Activated naive CD4-positive, alpha-beta T cell treated with anti-CD3 and anti-CD28 coated beads for 36 hours (primary cell): ENCODE data around the gene SNX25. TPM values are rescaled to one million over a fixed set of nuclear protein-coding genes. Genes with fewer than 3 reads are reported as not detected.

Source experiments
- CTCF ChIA-PET: fragments of 350-600 bp; sonication (Branson Sonifier 250); formaldehyde crosslinking; loops from one replicate; lab custom pipeline; 2021; ENCODE audit warnings: antibody characterized with exemption; lab: Charles Lee
- DNase-seq: peaks from one replicate; pipeline ENCODE4 v3.0.0-alpha.2; 2020
- H3K27ac Mint-ChIP-seq: one replicate; pipeline ENCODE4 v1.8.0; 2021; ENCODE audit warnings: mild to moderate bottlenecking, mixed read lengths
- H3K27me3 Mint-ChIP-seq: one replicate; pipeline ENCODE4 v1.8.0; 2021; ENCODE audit warnings: low read depth, mixed read lengths
- H3K36me3 Mint-ChIP-seq: one replicate; pipeline ENCODE4 v1.8.0; 2021; ENCODE audit warnings: low read depth, mixed read lengths
- H3K4me1 Mint-ChIP-seq: one replicate; pipeline ENCODE4 v1.8.0; 2021; ENCODE audit warnings: low read depth, mixed read lengths
- H3K4me3 Mint-ChIP-seq: one replicate; pipeline ENCODE4 v1.8.0; 2021; ENCODE audit warnings: mild to moderate bottlenecking, moderate library complexity, mixed read lengths
- H3K9me3 Mint-ChIP-seq: one replicate; pipeline ENCODE4 v1.8.0; 2021; ENCODE audit warnings: mixed read lengths
- intact Hi-C: fragments of 100-400 bp; cut with micrococcal nuclease; formaldehyde crosslinking; loops from one replicate; pipeline ENCODE4 v1.15.1; 2023
- total RNA-seq, 2 experiments: library from RNA; stranded (reverse); gene quantifications; one replicate each; pipeline ENCODE4 v1.2.3, GENCODE V29; 2021

The SNX25 gene
- total RNA-seq, 2 experiments from 2014 or later: 11.0 to 14.6 TPM

- Mint-ChIP-seq H3K27ac (no peak overlapping the region), H3K4me3 (no peak overlapping the region), H3K9me3 (no peaks in the 10 kb centered on the region), H3K4me1 (peaks cover 11% of the 10 kb centered on the region), H3K27me3 (no peaks in the 10 kb centered on the region), H3K36me3 (peaks cover 8% of the 10 kb centered on the region)
- CTCF ChIA-PET: no interaction called here
- DNase-seq: no peak
- intact Hi-C loops: no loop called here
Measured at GRCh38 chr4:185221912-185222311, 12.5 kb downstream of the SNX25 start.

GRCh38 chr4:185222598-185222997 lies 13.2 kb downstream of the SNX25 start:
- peaks cover 8% of the 10 kb centered on the region for H3K36me3 Mint-ChIP-seq
- DNase-seq: no peak
- H3K4me1 Mint-ChIP-seq: peaks cover 7% of the 10 kb centered on the region
- H3K27ac Mint-ChIP-seq: no peak overlapping the region
- intact Hi-C loops: no loop called here
- no peaks in the 10 kb centered on the region for H3K9me3 Mint-ChIP-seq
- no peak overlapping the region for H3K4me3 Mint-ChIP-seq
- CTCF ChIA-PET: no interaction called here
- H3K27me3 Mint-ChIP-seq: no peaks in the 10 kb centered on the region

- Mint-ChIP-seq H3K9me3 (no peaks in the 10 kb centered on the region), H3K27ac (no peak overlapping the region), H3K4me1 (peaks cover 3% of the 10 kb centered on the region), H3K27me3 (no peaks in the 10 kb centered on the region), H3K4me3 (no peak overlapping the region), H3K36me3 (peaks cover 8% of the 10 kb centered on the region)
- intact Hi-C loops: no loop called here
- CTCF ChIA-PET: no interaction called here
- DNase-seq: no peak
Measured at GRCh38 chr4:185224597-185224996, 15.2 kb downstream of the SNX25 start.

GRCh38 chr4:185225940-185226339 lies 16.5 kb downstream of the SNX25 start:
- Mint-ChIP-seq H3K9me3 (no peaks in the 10 kb centered on the region), H3K27me3 (no peaks in the 10 kb centered on the region), H3K27ac (no peak overlapping the region), H3K36me3 (peaks cover 8% of the 10 kb centered on the region), H3K4me1 (no peaks in the 10 kb centered on the region), H3K4me3 (no peak overlapping the region)
- intact Hi-C loops: no loop called here
- CTCF ChIA-PET: interaction anchor here (0.8 to 1.0 kb wide), 2 partner anchors 27 to 28 kb away, joined by 3 to 4 read pairs; no protein-coding TSS in a partner anchor
- DNase-seq: no peak

GRCh38 chr4:185227131-185227551 lies 17.7 kb downstream of the SNX25 start:
- CTCF ChIA-PET: interaction anchor here (0.6 to 1.4 kb wide), 3 partner anchors 15 to 39 kb away, joined by 3 to 4 read pairs (median 3); no protein-coding TSS in a partner anchor
- Mint-ChIP-seq H3K4me3 (no peak overlapping the region), H3K27me3 (no peaks in the 10 kb centered on the region), H3K36me3 (peaks cover 4% of the 10 kb centered on the region), H3K4me1 (peaks cover 5% of the 10 kb centered on the region), H3K9me3 (no peaks in the 10 kb centered on the region), H3K27ac (no peak overlapping the region)
- DNase-seq: no peak
- intact Hi-C loops: no loop called here

- intact Hi-C loops: no loop called here
- H3K4me1 Mint-ChIP-seq: peaks cover 11% of the 10 kb centered on the region
- DNase-seq: no peak
- H3K4me3 Mint-ChIP-seq: no peak overlapping the region
- H3K9me3 Mint-ChIP-seq: no peaks in the 10 kb centered on the region
- no peak overlapping the region for H3K27ac Mint-ChIP-seq
- no peaks in the 10 kb centered on the region for H3K27me3 Mint-ChIP-seq
- CTCF ChIA-PET: interaction anchor here (1.0 to 1.4 kb wide), 2 partner anchors 16 to 38 kb away, joined by 3 to 4 read pairs; no protein-coding TSS in a partner anchor
- H3K36me3 Mint-ChIP-seq: no peaks in the 10 kb centered on the region
Measured at GRCh38 chr4:185227713-185228278, 18.4 kb downstream of the SNX25 start.

- CTCF ChIA-PET: no interaction called here
Measured at GRCh38 chr4:185229021-185229818, 19.8 kb downstream of the SNX25 start.

GRCh38 chr4:185232370-185232769 lies 23.0 kb downstream of the SNX25 start:
- H3K27me3 Mint-ChIP-seq: no peaks in the 10 kb centered on the region
- no peak overlapping the region for H3K27ac Mint-ChIP-seq
- peaks cover 24% of the 10 kb centered on the region for H3K4me1 Mint-ChIP-seq
- H3K4me3 Mint-ChIP-seq: no peak overlapping the region
- no peaks in the 10 kb centered on the region for H3K9me3 Mint-ChIP-seq
- no peak for DNase-seq
- intact Hi-C loops: no loop called here
- H3K36me3 Mint-ChIP-seq: no peaks in the 10 kb centered on the region
- CTCF ChIA-PET: no interaction called here

More at GRCh38 chr4:185229021-185229818, 19.8 kb downstream of the SNX25 start:
- H3K36me3 Mint-ChIP-seq: no peaks in the 10 kb centered on the region
- DNase-seq: no peak
- H3K4me3 Mint-ChIP-seq: no peak overlapping the region
- H3K27ac Mint-ChIP-seq: no peak overlapping the region
- H3K4me1 Mint-ChIP-seq: peaks cover 17% of the 10 kb centered on the region
- intact Hi-C loops: no loop called here
- H3K27me3 Mint-ChIP-seq: no peaks in the 10 kb centered on the region
- no peaks in the 10 kb centered on the region for H3K9me3 Mint-ChIP-seq

- DNase-seq: no peak
- intact Hi-C loops: no loop called here
- Mint-ChIP-seq H3K36me3 (peaks cover 2% of the 10 kb centered on the region), H3K4me3 (no peak overlapping the region), H3K9me3 (no peaks in the 10 kb centered on the region), H3K27me3 (no peaks in the 10 kb centered on the region), H3K4me1 (peaks cover 41% of the 10 kb centered on the region), H3K27ac (no peak overlapping the region)
- CTCF ChIA-PET: no interaction called here
Measured at GRCh38 chr4:185235119-185235842, 25.9 kb downstream of the SNX25 start.

- Mint-ChIP-seq H3K4me1 (peaks cover 41% of the 10 kb centered on the region), H3K4me3 (no peak overlapping the region), H3K27me3 (no peaks in the 10 kb centered on the region), H3K27ac (no peak overlapping the region), H3K36me3 (peaks cover 2% of the 10 kb centered on the region), H3K9me3 (no peaks in the 10 kb centered on the region)
- intact Hi-C loops: no loop called here
- CTCF ChIA-PET: interaction anchor here (0.6 kb wide), 1 partner anchor 21 kb away, joined by 6 read pairs; no protein-coding TSS in a partner anchor
- DNase-seq: no peak
Measured at GRCh38 chr4:185235843-185236503, 26.6 kb downstream of the SNX25 start.

GRCh38 chr4:185237175-185237574 lies 27.8 kb downstream of the SNX25 start:
- H3K4me3 Mint-ChIP-seq: no peak overlapping the region
- DNase-seq: no peak
- CTCF ChIA-PET: no interaction called here
- no peak overlapping the region for H3K27ac Mint-ChIP-seq
- no peaks in the 10 kb centered on the region for H3K9me3 Mint-ChIP-seq
- intact Hi-C loops: no loop called here
- H3K27me3 Mint-ChIP-seq: no peaks in the 10 kb centered on the region
- peaks cover 2% of the 10 kb centered on the region for H3K36me3 Mint-ChIP-seq
- peaks cover 37% of the 10 kb centered on the region for H3K4me1 Mint-ChIP-seq

- DNase-seq: peak; percentile 69
Measured at GRCh38 chr4:185238215-185238681, 28.9 kb downstream of the SNX25 start.

More at GRCh38 chr4:185238215-185238681, 28.9 kb downstream of the SNX25 start:
- intact Hi-C loops: loop anchor here (1.0 kb wide), 6 partner anchors 9 to 157 kb away; partner anchors contain the start of genes LRP2BP and SNX25
- Mint-ChIP-seq H3K27me3 (no peaks in the 10 kb centered on the region), H3K27ac (peak overlapping the region; percentile 83), H3K9me3 (no peaks in the 10 kb centered on the region), H3K4me1 (peaks cover 34% of the 10 kb centered on the region), H3K36me3 (peaks cover 2% of the 10 kb centered on the region), H3K4me3 (peak overlapping the region; percentile 51)
- CTCF ChIA-PET: interaction anchor here (0.6 kb wide), 1 partner anchor 1510 kb away, joined by 8 read pairs; no protein-coding TSS in a partner anchor
